22Rv1 (cell line): ENCODE data around the gene DIP2C.

Source experiments
- ZFX ChIP-seq: fragments of 450-650 bp; IDR thresholded peaks from 2 replicates; pipeline ENCODE4 v1.6.1; 2017; ENCODE audit warnings: antibody characterized with exemption, borderline replicate concordance
- TF ChIP-seq, protein P1 (sequence below): fragments of 450-650 bp; IDR thresholded peaks from 2 replicates; pipeline ENCODE4 v1.5.1; 2017; ENCODE audit warnings: mild to moderate bottlenecking

DNA sequence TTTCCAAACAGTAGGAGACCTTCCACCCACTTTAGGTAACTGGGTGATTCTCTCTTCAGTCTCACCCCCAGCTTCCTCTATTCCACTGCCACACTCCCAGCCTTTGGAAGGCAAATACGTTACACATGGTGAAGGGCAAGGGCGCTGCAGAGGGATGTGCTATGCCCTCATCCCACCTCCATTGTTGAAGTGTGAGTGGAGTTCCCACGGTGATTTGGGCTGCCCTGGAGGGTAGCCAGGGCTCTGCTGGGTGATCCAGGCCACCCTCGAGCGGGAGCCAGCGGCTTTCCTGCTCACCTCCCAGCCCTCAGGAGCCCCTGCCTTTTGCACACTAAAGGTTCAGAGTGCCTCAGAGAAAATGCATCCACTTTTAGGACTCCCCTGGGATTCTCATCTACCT is 373.1 kb downstream of the DIP2C start:
- TF ChIP-seq, protein P1, sequence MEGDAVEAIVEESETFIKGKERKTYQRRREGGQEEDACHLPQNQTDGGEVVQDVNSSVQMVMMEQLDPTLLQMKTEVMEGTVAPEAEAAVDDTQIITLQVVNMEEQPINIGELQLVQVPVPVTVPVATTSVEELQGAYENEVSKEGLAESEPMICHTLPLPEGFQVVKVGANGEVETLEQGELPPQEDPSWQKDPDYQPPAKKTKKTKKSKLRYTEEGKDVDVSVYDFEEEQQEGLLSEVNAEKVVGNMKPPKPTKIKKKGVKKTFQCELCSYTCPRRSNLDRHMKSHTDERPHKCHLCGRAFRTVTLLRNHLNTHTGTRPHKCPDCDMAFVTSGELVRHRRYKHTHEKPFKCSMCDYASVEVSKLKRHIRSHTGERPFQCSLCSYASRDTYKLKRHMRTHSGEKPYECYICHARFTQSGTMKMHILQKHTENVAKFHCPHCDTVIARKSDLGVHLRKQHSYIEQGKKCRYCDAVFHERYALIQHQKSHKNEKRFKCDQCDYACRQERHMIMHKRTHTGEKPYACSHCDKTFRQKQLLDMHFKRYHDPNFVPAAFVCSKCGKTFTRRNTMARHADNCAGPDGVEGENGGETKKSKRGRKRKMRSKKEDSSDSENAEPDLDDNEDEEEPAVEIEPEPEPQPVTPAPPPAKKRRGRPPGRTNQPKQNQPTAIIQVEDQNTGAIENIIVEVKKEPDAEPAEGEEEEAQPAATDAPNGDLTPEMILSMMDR = no peak
- TF ChIP-seq ZFX = no peak
